HepG2 (cell line): ENCODE data around the gene EBF4. TPM values are rescaled to one million over a fixed set of nuclear protein-coding genes. Genes with fewer than 3 reads are reported as not detected.

ENCODE experiments used
- ARHGAP35 ChIP-seq: sonication (generic); formaldehyde crosslinking; IDR thresholded peaks from 2 replicates; pipeline ENCODE4 v1.9.0; 2022; ENCODE audit warnings: mild to moderate bottlenecking, inconsistent platforms, moderate library complexity, missing genetic modification reagents, borderline replicate concordance
- ATF3 ChIP-seq: sonication (generic); formaldehyde crosslinking; IDR thresholded peaks from 2 replicates; pipeline ENCODE4 v1.4.0; 2020; ENCODE audit warnings: missing genetic modification reagents
- CREB1 ChIP-seq, 2 experiments: fragments of 450-650 bp in 1 of 2; IDR thresholded peaks; 2 replicates each; pipeline ENCODE4 v1.6.1; 2016 to 2017; ENCODE audit warnings: control low read depth in 1 of 2, mild to moderate bottlenecking in 1 of 2, missing compliant biosample characterization in 1 of 2, missing genetic modification characterization in 1 of 2
- ETV5 ChIP-seq: IDR thresholded peaks from 2 replicates; pipeline ENCODE4 v1.6.1; 2018; ENCODE audit warnings: missing biosample characterization, missing genetic modification reagents, inconsistent platforms, borderline replicate concordance
- HNRNPK ChIP-seq: fragments of 200-400 bp; formaldehyde crosslinking; IDR thresholded peaks from 2 replicates; pipeline ENCODE4 v1.6.1; 2018; ENCODE audit warnings: low read length, low read depth, moderate library complexity, mild to moderate bottlenecking; ENCODE audit not compliant: poor library complexity, severe bottlenecking
- JUNB ChIP-seq: sonication (generic); formaldehyde crosslinking; IDR thresholded peaks from 2 replicates; pipeline ENCODE4 v1.8.0; 2022; ENCODE audit warnings: missing genetic modification reagents, mild to moderate bottlenecking, borderline replicate concordance
- MED1 ChIP-seq: sonication (generic); formaldehyde crosslinking; IDR thresholded peaks from 2 replicates; pipeline ENCODE4 v1.4.0; 2020; ENCODE audit warnings: missing genetic modification reagents
- MZF1 ChIP-seq: sonication (generic); formaldehyde crosslinking; IDR thresholded peaks from 2 replicates; pipeline ENCODE4 v1.8.1; 2023; ENCODE audit warnings: mild to moderate bottlenecking, missing genetic modification reagents, borderline replicate concordance
- PITX1 ChIP-seq: sonication (generic); formaldehyde crosslinking; IDR thresholded peaks from 2 replicates; pipeline ENCODE4 v1.5.1; 2020; ENCODE audit warnings: mild to moderate bottlenecking, missing genetic modification reagents
- PRDM15 ChIP-seq: sonication (generic); formaldehyde crosslinking; IDR thresholded peaks from 2 replicates; pipeline ENCODE4 v1.4.0; 2020; ENCODE audit warnings: missing genetic modification reagents
- ZFP41 ChIP-seq: sonication (generic); formaldehyde crosslinking; IDR thresholded peaks from 2 replicates; pipeline ENCODE4 v1.4.0; 2020; ENCODE audit warnings: mild to moderate bottlenecking, missing genetic modification reagents, borderline replicate concordance
- ZKSCAN8 ChIP-seq: IDR thresholded peaks from 2 replicates; pipeline ENCODE4 v1.6.1; 2016; ENCODE audit warnings: borderline replicate concordance, missing genetic modification reagents, missing compliant biosample characterization
- ZNF136 ChIP-seq: sonication (generic); formaldehyde crosslinking; IDR thresholded peaks from 2 replicates; pipeline ENCODE4 v1.8.1; 2022; ENCODE audit warnings: low read depth, mild to moderate bottlenecking, moderate library complexity, missing genetic modification reagents
- ZNF207 ChIP-seq: fragments of 450-650 bp; IDR thresholded peaks from 2 replicates; pipeline ENCODE4 v1.6.1; 2016; ENCODE audit warnings: antibody characterized with exemption, borderline replicate concordance
- ZNF24 ChIP-seq: fragments of 450-650 bp; IDR thresholded peaks from 2 replicates; pipeline ENCODE4 v1.6.1; 2017; ENCODE audit warnings: antibody characterized with exemption, mild to moderate bottlenecking
- ZNF350 ChIP-seq: sonication (generic); formaldehyde crosslinking; IDR thresholded peaks from 2 replicates; pipeline ENCODE4 v1.4.0; 2020; ENCODE audit warnings: mild to moderate bottlenecking, low read depth, missing genetic modification reagents, borderline replicate concordance
- ZNF431 ChIP-seq: sonication (generic); formaldehyde crosslinking; IDR thresholded peaks from 2 replicates; pipeline ENCODE4 v1.9.0; 2022; ENCODE audit warnings: missing genetic modification reagents, low read depth, mild to moderate bottlenecking, borderline replicate concordance
- ZNF746 ChIP-seq: sonication (generic); formaldehyde crosslinking; IDR thresholded peaks from 2 replicates; pipeline ENCODE4 v1.8.0; 2022; ENCODE audit warnings: mild to moderate bottlenecking, missing genetic modification reagents
- polyA plus RNA-seq, 8 experiments: library from polyadenylated mRNA; depleted of rRNA in 3 of 8; stranded (reverse) in 7 of 8; unstranded in 1 of 8; fragments of >200 nt; fragmentation: Illumina TruSeq in 4 of 8; extraction: Trizol in 4 of 8; gene quantifications; 2 replicates each; pipeline versions ENCODE4 v1.2.1 to v1.2.3, GENCODE V29; 2011 to 2016; ENCODE audit warnings: low read depth in 4 of 8, missing spikeins in 1 of 8, mixed read lengths in 1 of 8; ENCODE audit not compliant: insufficient read depth in 1 of 8
- total RNA-seq, 5 experiments: library from RNA; depleted of rRNA; stranded (reverse); fragments of >200 nt; fragmentation: Illumina TruSeq; extraction: Trizol; gene quantifications; 2 replicates each; pipeline ENCODE4 v1.2.3, GENCODE V29; 2016; ENCODE audit warnings: low read depth in 1 of 5
- TF ChIP-seq, protein P1 (sequence below): sonication (generic); formaldehyde crosslinking; conservative IDR thresholded peaks from 2 replicates; pipeline ENCODE4 v1.4.0; 2020; ENCODE audit warnings: missing genetic modification reagents
- TF ChIP-seq, protein P2 (sequence below): IDR thresholded peaks from 2 replicates; pipeline ENCODE4 v1.6.1; 2012; ENCODE audit warnings: low read depth, low read length, improper control_type of control experiment
- TF ChIP-seq, protein P3 (sequence below): IDR thresholded peaks from 2 replicates; pipeline ENCODE4 v1.6.1; 2016; ENCODE audit warnings: low read depth, borderline replicate concordance

EBF4 gene
- total and polyA plus RNA-seq, 2 of the 13 experiments (the other 11 are each of a cell fraction or from before 2014, with no cell fraction given) = 0.84 to 2.2 TPM

DNA sequence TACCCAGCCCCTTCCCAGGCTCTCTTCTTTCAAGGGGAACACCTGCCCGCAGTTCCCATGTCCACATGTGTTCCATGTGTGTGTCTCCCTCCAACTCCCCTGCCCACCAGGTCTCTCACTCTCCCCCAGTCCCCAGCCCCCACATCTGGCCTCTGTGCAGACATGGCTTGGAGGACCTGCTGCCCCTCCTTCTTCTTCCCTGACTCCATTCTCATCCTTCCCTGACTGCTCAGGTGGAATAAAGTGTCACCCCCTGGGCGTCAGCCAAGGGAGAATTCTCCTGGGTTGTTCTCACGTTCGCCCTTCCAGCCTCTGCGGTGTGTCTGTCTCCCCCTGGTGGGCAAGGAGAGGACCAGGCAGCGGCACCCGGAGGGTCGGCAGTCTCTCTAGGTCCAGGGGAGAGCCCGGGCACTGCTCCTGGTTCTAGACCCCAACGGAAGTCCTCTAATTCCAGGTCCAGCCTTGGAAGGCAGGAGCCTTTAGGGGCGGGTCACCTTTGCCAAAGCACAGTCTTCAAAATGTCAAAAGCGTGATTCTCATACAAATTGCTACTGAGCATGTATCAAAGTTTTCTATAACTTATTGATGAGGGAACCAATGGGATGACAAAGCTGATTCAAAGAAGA, 50.5 kb downstream of the EBF4 start (continued):
- no peak for TF ChIP-seq PRDM15 (CRISPR knock-in tag)
- TF ChIP-seq ZNF431 (CRISPR knock-in tag) = no peak
- TF ChIP-seq ZFP41 (CRISPR knock-in tag) = no peak
- no peak for TF ChIP-seq ATF3 (CRISPR knock-in tag)
- no peak; the same call in 1 of the 2 replicates for TF ChIP-seq JUNB (CRISPR knock-in tag)
- TF ChIP-seq ETV5 (CRISPR knock-in tag) = peak; percentile 12; the same call in 1 of the 2 replicates
- TF ChIP-seq MZF1 (CRISPR knock-in tag) = no peak
- no peak for TF ChIP-seq CREB1 (IDR thresholded peaks at IDR 0.05)
- no peak for TF ChIP-seq CREB1 (CRISPR knock-in tag; IDR thresholded peaks at IDR 0.05)
- TF ChIP-seq ZKSCAN8 (CRISPR knock-in tag) = no peak
- no peak for TF ChIP-seq ZNF350
- no peak for TF ChIP-seq ZNF746 (CRISPR knock-in tag)
- TF ChIP-seq ZNF136 = no peak
- TF ChIP-seq, protein P1, sequence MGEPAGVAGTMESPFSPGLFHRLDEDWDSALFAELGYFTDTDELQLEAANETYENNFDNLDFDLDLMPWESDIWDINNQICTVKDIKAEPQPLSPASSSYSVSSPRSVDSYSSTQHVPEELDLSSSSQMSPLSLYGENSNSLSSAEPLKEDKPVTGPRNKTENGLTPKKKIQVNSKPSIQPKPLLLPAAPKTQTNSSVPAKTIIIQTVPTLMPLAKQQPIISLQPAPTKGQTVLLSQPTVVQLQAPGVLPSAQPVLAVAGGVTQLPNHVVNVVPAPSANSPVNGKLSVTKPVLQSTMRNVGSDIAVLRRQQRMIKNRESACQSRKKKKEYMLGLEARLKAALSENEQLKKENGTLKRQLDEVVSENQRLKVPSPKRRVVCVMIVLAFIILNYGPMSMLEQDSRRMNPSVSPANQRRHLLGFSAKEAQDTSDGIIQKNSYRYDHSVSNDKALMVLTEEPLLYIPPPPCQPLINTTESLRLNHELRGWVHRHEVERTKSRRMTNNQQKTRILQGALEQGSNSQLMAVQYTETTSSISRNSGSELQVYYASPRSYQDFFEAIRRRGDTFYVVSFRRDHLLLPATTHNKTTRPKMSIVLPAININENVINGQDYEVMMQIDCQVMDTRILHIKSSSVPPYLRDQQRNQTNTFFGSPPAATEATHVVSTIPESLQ (CRISPR knock-in tag) = no peak
- no peak for TF ChIP-seq ZNF24
- TF ChIP-seq HNRNPK = no peak
- TF ChIP-seq, protein P2, sequence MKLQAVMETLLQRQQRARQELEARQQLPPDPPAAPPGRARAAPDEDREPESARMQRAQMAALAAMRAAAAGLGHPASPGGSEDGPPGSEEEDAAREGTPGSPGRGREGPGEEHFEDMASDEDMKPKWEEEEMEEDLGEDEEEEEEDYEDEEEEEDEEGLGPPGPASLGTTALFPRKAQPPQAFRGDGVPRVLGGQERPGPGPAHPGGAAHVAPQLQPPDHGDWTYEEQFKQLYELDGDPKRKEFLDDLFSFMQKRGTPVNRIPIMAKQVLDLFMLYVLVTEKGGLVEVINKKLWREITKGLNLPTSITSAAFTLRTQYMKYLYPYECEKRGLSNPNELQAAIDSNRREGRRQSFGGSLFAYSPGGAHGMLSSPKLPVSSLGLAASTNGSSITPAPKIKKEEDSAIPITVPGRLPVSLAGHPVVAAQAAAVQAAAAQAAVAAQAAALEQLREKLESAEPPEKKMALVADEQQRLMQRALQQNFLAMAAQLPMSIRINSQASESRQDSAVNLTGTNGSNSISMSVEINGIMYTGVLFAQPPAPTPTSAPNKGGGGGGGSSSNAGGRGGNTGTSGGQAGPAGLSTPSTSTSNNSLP = no peak
- no peak for TF ChIP-seq ARHGAP35 (CRISPR knock-in tag)
- TF ChIP-seq PITX1 (CRISPR knock-in tag) = no peak; the same call in 1 of the 2 replicates
- TF ChIP-seq, protein P3, sequence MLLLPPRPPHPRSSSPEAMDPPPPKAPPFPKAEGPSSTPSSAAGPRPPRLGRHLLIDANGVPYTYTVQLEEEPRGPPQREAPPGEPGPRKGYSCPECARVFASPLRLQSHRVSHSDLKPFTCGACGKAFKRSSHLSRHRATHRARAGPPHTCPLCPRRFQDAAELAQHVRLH = no peak
- no peak for TF ChIP-seq MED1
- no peak for TF ChIP-seq ZNF207
